GM18951 (cell line): ENCODE measurements around the gene PLXNB1.

Experiments used
- POLR2A ChIP-seq: IDR thresholded peaks from 4 replicates; pipeline ENCODE4 v1.6.1; 2011; ENCODE audit warnings: mild to moderate bottlenecking; ENCODE audit not compliant: insufficient read length, insufficient read depth; ENCODE audit errors: extremely low read depth
- in situ Hi-C: fragments of 300-500 bp; cut with MboI; formaldehyde crosslinking; loops from one replicate; pipeline ENCODE4 v1.12.0; 2022; ENCODE audit warnings: low sequenced_read_pairs, mixed read lengths, inconsistent platforms; ENCODE audit not compliant: unreplicated experiment

The PLXNB1 gene

GRCh38 chr3:48367201-48367600 is 62.7 kb downstream of the PLXNB1 start:
- TF ChIP-seq POLR2A: no peak
- in situ Hi-C loops: no loop called here

GRCh38 chr3:48364840-48365239 is 65.0 kb downstream of the PLXNB1 start:
- in situ Hi-C loops: no loop called here
- TF ChIP-seq POLR2A: no peak

GRCh38 chr3:48361928-48362327 is 68.0 kb downstream of the PLXNB1 start:
- in situ Hi-C loops: no loop called here
- TF ChIP-seq POLR2A: no peak

- no peak for TF ChIP-seq POLR2A
- in situ Hi-C loops: no loop called here
These were observed 73.5 kb downstream of the PLXNB1 start for GRCh38 chr3:48356419-48356818.

GRCh38 chr3:48353987-48354386 is 75.9 kb downstream of the PLXNB1 start:
- no peak for TF ChIP-seq POLR2A
- in situ Hi-C loops: no loop called here
